ENCODE data around the gene WDR91. TPM values are rescaled to one million over a fixed set of nuclear protein-coding genes. Genes with fewer than 3 reads are reported as not detected.

The WDR91 gene
- total RNA-seq, 2 experiments from 2014 or later: 10.7 to 11.6 TPM

- H3K27ac Mint-ChIP-seq: peak within 1 kb of the TSS; percentile 91
- peak within 1 kb of the TSS; percentile 82 for H3K4me3 Mint-ChIP-seq
- DNase-seq: peak; percentile 70
- peaks cover 53% of the 10 kb centered on the region for H3K4me1 Mint-ChIP-seq
- CTCF ChIA-PET: interaction anchor here (0.6 to 7.7 kb wide), 10 partner anchors 9 to 833 kb away, joined by 3 to 88 read pairs (median 4); partner anchors contain the start of genes AGBL3, AKR1B1, CYREN and WDR91
- POLR2A ChIA-PET: interaction anchor here (0.7 to 6.6 kb wide), 19 partner anchors 11 to 690 kb away, joined by 3 to 181 read pairs (median 4); partner anchors contain the start of genes AGBL3, AKR1B1, BPGM and CYREN
- peaks cover 49% of the 10 kb centered on the region for H3K36me3 Mint-ChIP-seq (ENCODE audit: low read depth)
- no peaks in the 10 kb centered on the region for H3K27me3 Mint-ChIP-seq
- peaks cover 5% of the 10 kb centered on the region for H3K9me3 Mint-ChIP-seq
Observed at GRCh38 chr7:135147899-135148721, 63.2 kb downstream of the WDR91 start, which contains the start of gene TMEM140. TSS of gene TMEM140 (plus strand) at chr7:135148072. CDS start at chr7:135164442, 16,370 bp downstream.

- Mint-ChIP-seq H3K4me1 (peaks cover 47% of the 10 kb centered on the region), H3K9me3 (no peaks in the 10 kb centered on the region), H3K4me3 (peak overlapping the region; percentile 82), H3K27me3 (no peaks in the 10 kb centered on the region), H3K36me3 (ENCODE audit: low read depth) (peaks cover 42% of the 10 kb centered on the region), H3K27ac (peak overlapping the region; percentile 91)
- CTCF ChIA-PET: interaction anchor here (0.6 to 7.7 kb wide), 10 partner anchors 10 to 834 kb away, joined by 3 to 88 read pairs (median 4); partner anchors contain the start of genes AGBL3, AKR1B1, CYREN and WDR91
- DNase-seq: no peak
- POLR2A ChIA-PET: interaction anchor here (0.7 to 6.6 kb wide), 19 partner anchors 12 to 689 kb away, joined by 3 to 181 read pairs (median 4); partner anchors contain the start of genes AGBL3, AKR1B1, BPGM and CYREN
Observed at GRCh38 chr7:135147341-135147898, 63.9 kb downstream of the WDR91 start.

- no peak for DNase-seq
- Mint-ChIP-seq H3K27ac (no peak overlapping the region), H3K27me3 (no peaks in the 10 kb centered on the region), H3K4me3 (no peak overlapping the region), H3K36me3 (ENCODE audit: low read depth) (peaks cover 18% of the 10 kb centered on the region), H3K4me1 (peaks cover 21% of the 10 kb centered on the region), H3K9me3 (peaks cover 9% of the 10 kb centered on the region)
- CTCF ChIA-PET: interaction anchor here (0.6 to 1.0 kb wide), 3 partner anchors 23 to 158 kb away, joined by 3 to 4 read pairs (median 3); partner anchors contain the start of gene AGBL3
- POLR2A ChIA-PET: interaction anchor here (0.7 kb wide), 2 partner anchors 26 to 65 kb away, joined by 3 read pairs; partner anchors contain the start of gene CYREN
Observed at GRCh38 chr7:135143885-135144668, 67.2 kb downstream of the WDR91 start.

Other genes starting within 250 kb of the WDR91 start
- gene AGBL3, start 225.0 kb downstream of the WDR91 start, total RNA-seq: 1 to 10 TPM; 2.8 to 3.4 TPM
- 10 to 100 TPM; 36.5 to 37.1 TPM for gene TMEM140, start 63.5 kb downstream of the WDR91 start, total RNA-seq
- gene CYREN, start 40.8 kb downstream of the WDR91 start, total RNA-seq: 10 to 100 TPM; 32.0 to 32.1 TPM
- not detected for gene STRA8, start 22.3 kb upstream of the WDR91 start, total RNA-seq